Measurements from ENCODE around the gene GLRA3.

DNA sequence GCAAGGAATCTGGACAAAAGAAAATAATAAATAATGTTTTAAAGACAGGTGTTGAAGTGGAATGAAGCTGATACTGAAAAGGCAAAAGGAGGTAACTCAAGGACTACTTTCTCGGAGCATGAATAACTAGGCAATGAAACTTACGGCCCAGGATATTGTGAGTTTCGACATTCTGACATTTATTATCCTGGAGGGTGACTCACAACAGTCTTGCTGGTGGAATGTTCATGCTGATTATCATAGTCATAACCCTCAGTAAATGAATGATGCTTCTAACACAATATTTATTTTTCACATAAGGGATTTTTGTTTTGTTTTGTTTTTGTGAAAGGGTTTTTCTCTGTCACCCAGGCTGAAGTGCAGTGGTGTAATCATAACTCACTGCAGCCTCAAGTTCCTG lies 159.8 kb downstream of the GLRA3 start:
- TF ChIP-seq SIN3A (IDR thresholded peaks at IDR 0.05; ENCODE audit: borderline replicate concordance, insufficient read depth, low read length): no peak
- no peak for TF ChIP-seq TAF1 (IDR thresholded peaks at IDR 0.05; ENCODE audit: borderline replicate concordance, insufficient read depth, low read length)

Data from PFSK-1 (cell line).